SK-N-SH (cell line): ENCODE data around the gene ZFP90. TPM values are rescaled to one million over a fixed set of nuclear protein-coding genes. Genes with fewer than 3 reads are reported as not detected.

Experiments
- CTCF ChIA-PET: fragments of 300-600, 350-600 bp; formaldehyde crosslinking; extraction: SDS; loops from one replicate; lab custom pipeline; 2021; lab: Yijun Ruan, JAX
- POLR2A ChIA-PET: fragments of 350-600 bp; sonication (Branson Sonifier 250); formaldehyde crosslinking; extraction: SDS; loops from one replicate; lab custom pipeline; 2020; ENCODE audit warnings: antibody characterized with exemption, inconsistent platforms; lab: Yijun Ruan, JAX
- DNase-seq: peaks from one replicate; pipeline ENCODE4 v3.0.0; 2012
- H2AFZ ChIP-seq: fragments of 200-600 bp; sonication (generic); 2 replicates; pipeline ENCODE4 v1.8.1; 2016; ENCODE audit warnings: antibody characterized with exemption, mild to moderate bottlenecking, low read depth
- H3F3A ChIP-seq: fragments of 200-600 bp; sonication (generic); replicated peaks from 2 replicates; pipeline ENCODE3; 2016; ENCODE audit warnings: antibody characterized with exemption, mild to moderate bottlenecking; ENCODE audit not compliant: insufficient read depth
- H3K27ac ChIP-seq, 2 experiments: fragments of 200-500 bp in 1 of 2; fragments of 200-600 bp in 1 of 2; sonication (Bioruptor generic) in 1 of 2; sonication (generic), shearing (Covaris generic) in 1 of 2; 2 replicates each; pipeline versions ENCODE4 v1.5.1 to v1.6.1; 2014 to 2016; ENCODE audit warnings: low read depth in 2 of 2, inconsistent platforms in 1 of 2, low read length in 1 of 2, mild to moderate bottlenecking in 1 of 2, mixed read lengths in 1 of 2
- H3K27me3 ChIP-seq: fragments of 200-600 bp; sonication (generic), shearing (Covaris generic); 2 replicates; pipeline ENCODE4 v1.6.1; 2016; ENCODE audit warnings: mixed run types; ENCODE audit not compliant: insufficient read depth
- H3K36me3 ChIP-seq, 2 experiments: fragments of 200-500 bp in 1 of 2; fragments of 200-600 bp in 1 of 2; sonication (Bioruptor generic) in 1 of 2; sonication (generic) in 1 of 2; replicated peaks in 1 of 2; 2 replicates each; pipeline versions ENCODE3 to v1.5.1; 2014 to 2016; ENCODE audit warnings: low read length in 1 of 2, mild to moderate bottlenecking in 1 of 2; ENCODE audit not compliant: insufficient read depth in 2 of 2, control insufficient read depth in 1 of 2
- H3K4me1 ChIP-seq, 2 experiments: fragments of 200-500 bp in 1 of 2; fragments of 200-600 bp in 1 of 2; sonication (Bioruptor generic) in 1 of 2; sonication (generic), shearing (Covaris generic) in 1 of 2; 2 replicates each; pipeline versions ENCODE4 v1.5.1 to v1.6.1; 2014 to 2016; ENCODE audit warnings: low read depth in 1 of 2, low read length in 1 of 2, mixed run types in 1 of 2; ENCODE audit not compliant: insufficient read depth in 2 of 2, control insufficient read depth in 1 of 2
- H3K4me2 ChIP-seq: fragments of 200-600 bp; sonication (generic), shearing (Covaris generic); 2 replicates; pipeline ENCODE4 v1.6.1; 2017; ENCODE audit warnings: mixed run types
- H3K4me3 ChIP-seq, 2 experiments: fragments of 200-500 bp in 1 of 2; fragments of 200-600 bp in 1 of 2; sonication (Bioruptor generic) in 1 of 2; sonication (generic), shearing (Covaris generic) in 1 of 2; 2 replicates each; pipeline versions ENCODE4 v1.5.1 to v1.8.1; 2014 to 2016; ENCODE audit warnings: low read depth in 2 of 2, inconsistent platforms in 1 of 2, low read length in 1 of 2, mild to moderate bottlenecking in 1 of 2, mixed read lengths in 1 of 2, moderate library complexity in 1 of 2
- H3K79me2 ChIP-seq: fragments of 200-600 bp; sonication (generic); 2 replicates; pipeline ENCODE4 v1.8.1; 2017; ENCODE audit warnings: mild to moderate bottlenecking; ENCODE audit not compliant: insufficient read depth
- H3K9ac ChIP-seq: fragments of 200-600 bp; sonication (generic); 2 replicates; pipeline ENCODE4 v1.6.1; 2017; ENCODE audit warnings: mixed run types
- H3K9me2 ChIP-seq: fragments of 200-600 bp; sonication (generic); 2 replicates; pipeline ENCODE4 v1.6.1; 2017; ENCODE audit warnings: mixed run types
- H3K9me3 ChIP-seq: fragments of 200-600 bp; sonication (generic); 2 replicates; pipeline ENCODE4 v1.6.1; 2017; ENCODE audit warnings: mixed run types, mild to moderate bottlenecking, moderate library complexity
- H4K20me1 ChIP-seq: fragments of 200-600 bp; sonication (generic); 2 replicates; pipeline ENCODE4 v1.6.1; 2017; ENCODE audit warnings: mild to moderate bottlenecking, mixed run types; ENCODE audit not compliant: insufficient read depth
- CHD2 ChIP-seq: fragments of 150-350 bp; IDR thresholded peaks from 2 replicates; pipeline ENCODE4 v1.6.1; 2018; ENCODE audit warnings: low read length; ENCODE audit not compliant: partially characterized antibody
- ELF1 ChIP-seq: IDR thresholded peaks from 2 replicates; pipeline ENCODE4 v1.4.0; 2012
- EZH2phosphoT487 ChIP-seq: fragments of 200-600 bp; sonication (generic); IDR thresholded peaks from 2 replicates; pipeline ENCODE4 v1.6.1; 2017; ENCODE audit warnings: low read depth, mixed run types, mild to moderate bottlenecking, antibody characterized with exemption, moderate library complexity, borderline replicate concordance
- GABPA ChIP-seq: IDR thresholded peaks from 2 replicates; pipeline ENCODE4 v1.4.0; 2012; ENCODE audit warnings: low read depth, mild to moderate bottlenecking
- GATA2 ChIP-seq: sonication (generic); formaldehyde crosslinking; IDR thresholded peaks from 2 replicates; pipeline ENCODE4 v1.5.0; 2020; ENCODE audit warnings: mild to moderate bottlenecking, missing genetic modification reagents
- MEF2A ChIP-seq: IDR thresholded peaks from 2 replicates; pipeline ENCODE4 v1.4.0; 2012; ENCODE audit warnings: low read depth, borderline replicate concordance
- MXI1 ChIP-seq: IDR thresholded peaks from 2 replicates; pipeline ENCODE4 v1.6.1; 2012; ENCODE audit warnings: mild to moderate bottlenecking, low read depth, low read length, improper control_type of control experiment
- RXRA ChIP-seq: IDR thresholded peaks from 2 replicates; pipeline ENCODE4 v1.4.0; 2012; ENCODE audit warnings: low read depth, mild to moderate bottlenecking, borderline replicate concordance
- SIN3A ChIP-seq: IDR thresholded peaks from 2 replicates; pipeline ENCODE4 v1.6.1; 2012; ENCODE audit warnings: low read depth, mild to moderate bottlenecking, low read length, moderate library complexity, borderline replicate concordance
- TAF1 ChIP-seq: IDR thresholded peaks from 2 replicates; pipeline ENCODE4 v1.6.1; 2012; ENCODE audit warnings: low read depth, mild to moderate bottlenecking, low read length, moderate library complexity, borderline replicate concordance
- YY1 ChIP-seq: IDR thresholded peaks from 2 replicates; pipeline ENCODE4 v1.4.0; 2012; ENCODE audit warnings: low read depth, mild to moderate bottlenecking
- WGBS: methylation state at CpG from one replicate; pipeline ENCODE4 v1.1.6; 2017; ENCODE audit warnings: low lambda C conversion rate; 5-methylcytosine and 5-hydroxymethylcytosine counted together
- polyA plus RNA-seq, 3 experiments: library from polyadenylated mRNA; depleted of rRNA; stranded (reverse); fragments of >200 nt; gene quantifications; 2 replicates each; pipeline ENCODE4 v1.2.3, GENCODE V29; 2012
- TF ChIP-seq, protein P1 (sequence below): IDR thresholded peaks from 2 replicates; pipeline ENCODE4 v1.4.0; 2012; ENCODE audit warnings: low read depth, borderline replicate concordance
- TF ChIP-seq, protein P2 (sequence below): fragments of 150-350 bp; IDR thresholded peaks from 2 replicates; pipeline ENCODE4 v1.6.1; 2017; ENCODE audit warnings: antibody characterized with exemption, low read length, low read depth, borderline replicate concordance

Gene ZFP90
- polyA plus RNA-seq, 1 of the 3 experiments (the other 2 are of a cell fraction) = 9.9 TPM

DNA sequence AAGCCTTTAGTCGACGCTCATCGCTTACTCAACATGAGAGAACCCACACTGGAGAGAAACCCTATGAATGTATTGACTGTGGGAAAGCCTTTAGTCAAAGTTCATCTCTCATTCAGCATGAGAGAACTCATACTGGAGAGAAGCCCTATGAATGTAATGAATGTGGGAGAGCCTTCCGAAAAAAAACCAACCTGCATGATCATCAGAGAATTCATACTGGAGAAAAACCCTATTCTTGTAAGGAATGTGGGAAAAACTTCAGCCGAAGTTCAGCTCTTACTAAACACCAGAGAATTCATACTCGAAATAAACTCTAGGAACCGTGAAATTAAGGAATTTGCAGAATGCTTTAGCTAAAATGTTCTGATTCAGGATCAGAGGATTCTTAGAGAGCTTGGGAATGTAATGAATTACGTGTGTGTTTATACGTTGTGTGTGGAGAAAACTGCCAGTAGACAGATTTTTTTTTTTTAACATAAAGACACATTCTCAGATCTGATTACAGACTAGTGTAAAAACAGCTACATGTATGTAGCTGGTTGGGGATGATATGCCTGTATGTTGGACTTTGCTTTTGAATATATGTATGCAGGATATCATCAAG is 25.4 kb downstream of the ZFP90 start:
- CTCF ChIA-PET = interaction anchor here (0.8 to 0.9 kb wide), 2 partner anchors 26 to 35 kb away, joined by 3 to 4 read pairs; no protein-coding TSS in a partner anchor
- Histone ChIP-seq H2AFZ (no peak overlapping the region), H3K9ac (no peak overlapping the region), H3K4me3 (no peak overlapping the region), H3K36me3 (peaks cover 37 to 45% of the 10 kb centered on the region in 2 experiments), H3F3A (peaks cover 8% of the 10 kb centered on the region), H3K9me2 (no peaks in the 10 kb centered on the region), H3K79me2 (no peaks in the 10 kb centered on the region), H4K20me1 (no peaks in the 10 kb centered on the region), H3K27me3 (no peaks in the 10 kb centered on the region)
- DNase-seq = no peak
- POLR2A ChIA-PET = no interaction called here
- WGBS = 94% methylated on average over 9 of the region's 9 CpGs
- TF ChIP-seq GABPA (no peak), RXRA (no peak), EZH2phosphoT487 (no peak), YY1 (no peak), GATA2 (CRISPR knock-in tag) (no peak), CHD2 (no peak), ELF1 (no peak)
- TF ChIP-seq, all 33 proteins: peak for 0
- H3K4me2 ChIP-seq = no peak overlapping the region
- H3K4me1 ChIP-seq = no peaks in the 10 kb centered on the region
- peaks cover 61% of the 10 kb centered on the region for H3K9me3 ChIP-seq
- no peak overlapping the region for H3K27ac ChIP-seq

DNA sequence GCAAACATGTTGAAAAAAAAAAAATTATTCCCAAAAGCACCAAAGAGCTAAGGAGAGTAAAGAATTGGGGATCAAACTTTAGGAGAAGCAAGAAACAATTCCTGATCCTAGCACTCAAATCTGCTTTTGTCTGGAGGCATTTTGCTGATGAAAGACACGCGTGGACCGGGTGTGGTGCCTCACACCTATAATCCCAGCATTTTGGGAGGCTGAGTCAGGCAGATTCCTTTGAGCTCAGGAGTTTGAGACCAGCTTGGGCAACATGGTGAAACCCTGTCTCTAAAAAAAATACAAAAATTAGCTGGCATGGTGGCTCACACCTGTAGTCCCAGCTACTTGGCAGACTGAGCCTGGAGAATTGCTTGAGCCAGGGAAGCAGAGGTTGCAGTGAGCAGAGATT is 35.4 kb downstream of the ZFP90 start:
- Histone ChIP-seq H3K36me3 (no peaks in the 10 kb centered on the region), H3K4me2 (no peak overlapping the region), H3K27ac (no peak overlapping the region), H3K9ac (no peak overlapping the region), H3K27me3 (no peaks in the 10 kb centered on the region), H3K9me3 (no peaks in the 10 kb centered on the region; the same call in 1 of the 2 replicates), H3F3A (no peaks in the 10 kb centered on the region), H2AFZ (no peak overlapping the region), H3K4me1 (no peaks in the 10 kb centered on the region), H3K9me2 (no peaks in the 10 kb centered on the region), H3K4me3 (no peak overlapping the region), H3K79me2 (no peaks in the 10 kb centered on the region)
- ChIA-PET CTCF (interaction anchor here (4.7 kb wide), 1 partner anchor 16 kb away, joined by 24 read pairs; no protein-coding TSS in a partner anchor), POLR2A (no interaction called here)
- 71% methylated on average over 3 of the region's 3 CpGs for WGBS
- DNase-seq = no peak
- TF ChIP-seq SIN3A = no peak
- TF ChIP-seq GABPA = no peak
- TF ChIP-seq, protein P1, sequence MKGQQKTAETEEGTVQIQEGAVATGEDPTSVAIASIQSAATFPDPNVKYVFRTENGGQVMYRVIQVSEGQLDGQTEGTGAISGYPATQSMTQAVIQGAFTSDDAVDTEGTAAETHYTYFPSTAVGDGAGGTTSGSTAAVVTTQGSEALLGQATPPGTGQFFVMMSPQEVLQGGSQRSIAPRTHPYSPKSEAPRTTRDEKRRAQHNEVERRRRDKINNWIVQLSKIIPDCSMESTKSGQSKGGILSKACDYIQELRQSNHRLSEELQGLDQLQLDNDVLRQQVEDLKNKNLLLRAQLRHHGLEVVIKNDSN = no peak
- TF ChIP-seq TAF1 = no peak
- no peak for TF ChIP-seq EZH2phosphoT487
- no peak for TF ChIP-seq MEF2A
- TF ChIP-seq, protein P2, sequence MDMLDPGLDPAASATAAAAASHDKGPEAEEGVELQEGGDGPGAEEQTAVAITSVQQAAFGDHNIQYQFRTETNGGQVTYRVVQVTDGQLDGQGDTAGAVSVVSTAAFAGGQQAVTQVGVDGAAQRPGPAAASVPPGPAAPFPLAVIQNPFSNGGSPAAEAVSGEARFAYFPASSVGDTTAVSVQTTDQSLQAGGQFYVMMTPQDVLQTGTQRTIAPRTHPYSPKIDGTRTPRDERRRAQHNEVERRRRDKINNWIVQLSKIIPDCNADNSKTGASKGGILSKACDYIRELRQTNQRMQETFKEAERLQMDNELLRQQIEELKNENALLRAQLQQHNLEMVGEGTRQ = no peak
- no peak for TF ChIP-seq MXI1
- TF ChIP-seq, all 33 proteins: peak for 0
- H4K20me1 ChIP-seq = no peaks in the 10 kb centered on the region
